K562 (cell line): ENCODE data around the gene GAL3ST3. TPM values are rescaled to one million over a fixed set of nuclear protein-coding genes. Genes with fewer than 3 reads are reported as not detected.

ENCODE experiments used
- CC2D1A ChIP-seq: fragments of 450-650 bp; IDR thresholded peaks from 2 replicates; pipeline ENCODE4 v1.6.1; 2017; ENCODE audit warnings: mild to moderate bottlenecking
- JUND ChIP-seq, 2 experiments: IDR thresholded peaks; 2 replicates in 1 of 2; 3 replicates in 1 of 2; pipeline ENCODE4 v1.6.1; 2011; ENCODE audit warnings: borderline replicate concordance in 2 of 2, low read depth in 2 of 2, low read length in 2 of 2, improper control_type of control experiment in 1 of 2, missing biosample characterization in 1 of 2, missing genetic modification characterization in 1 of 2, missing genetic modification reagents in 1 of 2
- KDM1A ChIP-seq, 2 experiments: fragments of 450-650 bp; IDR thresholded peaks; 2 replicates each; pipeline ENCODE4 v1.6.1; 2016; ENCODE audit warnings: mild to moderate bottlenecking in 2 of 2
- NR3C1 ChIP-seq: sonication (generic); formaldehyde crosslinking; IDR thresholded peaks from 2 replicates; pipeline ENCODE4 v1.8.1; 2022; ENCODE audit warnings: missing genetic modification reagents
- SAFB2 ChIP-seq: fragments of 200-400 bp; formaldehyde crosslinking; IDR thresholded peaks from 2 replicates; pipeline ENCODE4 v1.6.1; 2018; ENCODE audit warnings: borderline replicate concordance, low read length, low read depth, moderate library complexity; ENCODE audit not compliant: severe bottlenecking
- SRSF9 ChIP-seq: fragments of 200-400 bp; formaldehyde crosslinking; IDR thresholded peaks from 2 replicates; pipeline ENCODE4 v1.6.1; 2017; ENCODE audit warnings: low read depth, low read length, borderline replicate concordance
- THRA ChIP-seq: fragments of 450-650 bp; IDR thresholded peaks from 2 replicates; pipeline ENCODE4 v1.6.1; 2017; ENCODE audit warnings: mild to moderate bottlenecking, moderate library complexity
- ZBTB7A ChIP-seq: IDR thresholded peaks from 2 replicates; pipeline ENCODE4 v1.6.1; 2011; ENCODE audit warnings: low read depth, mild to moderate bottlenecking, low read length, moderate library complexity, borderline replicate concordance; ENCODE audit not compliant: control insufficient read depth
- ZNF124 ChIP-seq: sonication (generic); formaldehyde crosslinking; IDR thresholded peaks from 2 replicates; pipeline ENCODE4 v1.8.1; 2022; ENCODE audit warnings: missing genetic modification reagents
- ZNF395 ChIP-seq: fragments of 200-800 bp; sonication (Bioruptor generic); IDR thresholded peaks from 2 replicates; pipeline ENCODE4 v1.6.1; 2017; ENCODE audit warnings: missing genetic modification characterization, missing compliant biosample characterization
- polyA plus RNA-seq, 8 experiments: library from polyadenylated mRNA; depleted of rRNA in 4 of 8; stranded (reverse) in 5 of 8; unstranded in 3 of 8; fragments of >200 nt; fragmentation: Nextera tagmentation in 2 of 8; fragmentation: Illumina TruSeq in 1 of 8; extraction: Ambion mirVana in 2 of 8; extraction: Trizol in 1 of 8; gene quantifications; 2 replicates each; pipeline versions ENCODE4 v1.2.1 to v1.2.3, GENCODE V29; 2011 to 2014; ENCODE audit warnings: inconsistent platforms in 1 of 8, missing spikeins in 1 of 8
- total RNA-seq, 7 experiments: library from RNA; depleted of rRNA in 6 of 7; stranded (reverse); fragments of >200 nt in 6 of 7; fragmentation: Illumina TruSeq in 2 of 7; extraction: Trizol in 2 of 7; gene quantifications; 2 replicates each; pipeline versions ENCODE4 v1.2.1 to v1.2.3, GENCODE V29; 2011 to 2021; ENCODE audit warnings: low replicate concordance in 1 of 7
- TF ChIP-seq, protein P1 (sequence below): IDR thresholded peaks from 3 replicates; pipeline ENCODE4 v1.6.1; 2011; ENCODE audit warnings: borderline replicate concordance, mild to moderate bottlenecking, moderate library complexity; ENCODE audit not compliant: insufficient read length; ENCODE audit errors: extremely low read depth
- TF ChIP-seq, protein P2 (sequence below): fragments of 200-800 bp; sonication (Bioruptor generic); IDR thresholded peaks from 2 replicates; pipeline ENCODE4 v1.6.1; 2017; ENCODE audit warnings: missing genetic modification characterization, missing compliant biosample characterization
- TF ChIP-seq, protein P3 (sequence below): IDR thresholded peaks from 2 replicates; pipeline ENCODE4 v1.6.1; 2016; ENCODE audit warnings: missing genetic modification characterization, missing compliant biosample characterization

GAL3ST3 gene
- total and polyA plus RNA-seq, 9 of the 15 experiments (the other 6 are each of a cell fraction or from before 2014, with no cell fraction given) = not detected

GRCh38 chr11:66001942-66002647 lies 46.9 kb downstream of the GAL3ST3 start, which contains the start of the genes BANF1 and EIF1AD (continued):
- TF ChIP-seq NR3C1 (CRISPR knock-in tag) (no peak), JUND (IDR thresholded peaks at IDR 0.05; ENCODE audit: borderline replicate concordance, low read depth, low read length) (peak; percentile 75), JUND (tag; IDR thresholded peaks at IDR 0.05; ENCODE audit: borderline replicate concordance, low read depth, low read length) (peak; percentile 60; the same call in 2 of the 3 replicates), ZBTB7A (peak; percentile 48; the same call in 1 of the 2 replicates), ZNF124 (CRISPR knock-in tag) (no peak), ZNF395 (CRISPR knock-in tag) (no peak; the same call in 1 of the 2 replicates), SAFB2 (no peak), CC2D1A (no peak), SRSF9 (no peak), KDM1A (IDR thresholded peaks at IDR 0.05) (no peak), THRA (no peak)
- TF ChIP-seq, protein P1, sequence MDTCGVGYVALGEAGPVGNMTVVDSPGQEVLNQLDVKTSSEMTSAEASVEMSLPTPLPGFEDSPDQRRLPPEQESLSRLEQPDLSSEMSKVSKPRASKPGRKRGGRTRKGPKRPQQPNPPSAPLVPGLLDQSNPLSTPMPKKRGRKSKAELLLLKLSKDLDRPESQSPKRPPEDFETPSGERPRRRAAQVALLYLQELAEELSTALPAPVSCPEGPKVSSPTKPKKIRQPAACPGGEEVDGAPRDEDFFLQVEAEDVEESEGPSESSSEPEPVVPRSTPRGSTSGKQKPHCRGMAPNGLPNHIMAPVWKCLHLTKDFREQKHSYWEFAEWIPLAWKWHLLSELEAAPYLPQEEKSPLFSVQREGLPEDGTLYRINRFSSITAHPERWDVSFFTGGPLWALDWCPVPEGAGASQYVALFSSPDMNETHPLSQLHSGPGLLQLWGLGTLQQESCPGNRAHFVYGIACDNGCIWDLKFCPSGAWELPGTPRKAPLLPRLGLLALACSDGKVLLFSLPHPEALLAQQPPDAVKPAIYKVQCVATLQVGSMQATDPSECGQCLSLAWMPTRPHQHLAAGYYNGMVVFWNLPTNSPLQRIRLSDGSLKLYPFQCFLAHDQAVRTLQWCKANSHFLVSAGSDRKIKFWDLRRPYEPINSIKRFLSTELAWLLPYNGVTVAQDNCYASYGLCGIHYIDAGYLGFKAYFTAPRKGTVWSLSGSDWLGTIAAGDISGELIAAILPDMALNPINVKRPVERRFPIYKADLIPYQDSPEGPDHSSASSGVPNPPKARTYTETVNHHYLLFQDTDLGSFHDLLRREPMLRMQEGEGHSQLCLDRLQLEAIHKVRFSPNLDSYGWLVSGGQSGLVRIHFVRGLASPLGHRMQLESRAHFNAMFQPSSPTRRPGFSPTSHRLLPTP = no peak
- TF ChIP-seq, protein P2, sequence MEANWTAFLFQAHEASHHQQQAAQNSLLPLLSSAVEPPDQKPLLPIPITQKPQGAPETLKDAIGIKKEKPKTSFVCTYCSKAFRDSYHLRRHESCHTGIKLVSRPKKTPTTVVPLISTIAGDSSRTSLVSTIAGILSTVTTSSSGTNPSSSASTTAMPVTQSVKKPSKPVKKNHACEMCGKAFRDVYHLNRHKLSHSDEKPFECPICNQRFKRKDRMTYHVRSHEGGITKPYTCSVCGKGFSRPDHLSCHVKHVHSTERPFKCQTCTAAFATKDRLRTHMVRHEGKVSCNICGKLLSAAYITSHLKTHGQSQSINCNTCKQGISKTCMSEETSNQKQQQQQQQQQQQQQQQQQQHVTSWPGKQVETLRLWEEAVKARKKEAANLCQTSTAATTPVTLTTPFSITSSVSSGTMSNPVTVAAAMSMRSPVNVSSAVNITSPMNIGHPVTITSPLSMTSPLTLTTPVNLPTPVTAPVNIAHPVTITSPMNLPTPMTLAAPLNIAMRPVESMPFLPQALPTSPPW (CRISPR knock-in tag) = peak; percentile 88
- TF ChIP-seq, protein P3, sequence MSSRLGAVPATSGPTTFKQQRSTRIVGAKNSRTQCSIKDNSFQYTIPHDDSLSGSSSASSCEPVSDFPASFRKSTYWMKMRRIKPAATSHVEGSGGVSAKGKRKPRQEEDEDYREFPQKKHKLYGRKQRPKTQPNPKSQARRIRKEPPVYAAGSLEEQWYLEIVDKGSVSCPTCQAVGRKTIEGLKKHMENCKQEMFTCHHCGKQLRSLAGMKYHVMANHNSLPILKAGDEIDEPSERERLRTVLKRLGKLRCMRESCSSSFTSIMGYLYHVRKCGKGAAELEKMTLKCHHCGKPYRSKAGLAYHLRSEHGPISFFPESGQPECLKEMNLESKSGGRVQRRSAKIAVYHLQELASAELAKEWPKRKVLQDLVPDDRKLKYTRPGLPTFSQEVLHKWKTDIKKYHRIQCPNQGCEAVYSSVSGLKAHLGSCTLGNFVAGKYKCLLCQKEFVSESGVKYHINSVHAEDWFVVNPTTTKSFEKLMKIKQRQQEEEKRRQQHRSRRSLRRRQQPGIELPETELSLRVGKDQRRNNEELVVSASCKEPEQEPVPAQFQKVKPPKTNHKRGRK = no peak
